SK-N-SH treated with all-trans-retinoic acid at 6 μM for 48 hours (cell line): ENCODE measurements around the gene RELCH.
A peak's percentile ranks its signal among the peaks of the same experiment; 100 is the strongest.

ENCODE experiments used
- ATAC-seq: fragments of 200-7000 bp; cut with Tn5 transposase; 3 replicates; pipeline ENCODE4 v1.9.1; 2020; ENCODE audit warnings: mild to moderate bottlenecking, moderate library complexity
- ARNTL ChIP-seq: fragments of 450-650 bp; formaldehyde crosslinking; IDR thresholded peaks from 2 replicates; pipeline ENCODE4 v1.5.0; 2020; ENCODE audit warnings: low read depth, mild to moderate bottlenecking, moderate library complexity, borderline replicate concordance
- BACH2 ChIP-seq: fragments of 250-450 bp; sonication (Bioruptor Pico); IDR thresholded peaks from 2 replicates; pipeline ENCODE4 v1.9.0; 2021; ENCODE audit warnings: mild to moderate bottlenecking, borderline replicate concordance
- CSDC2 ChIP-seq: fragments of 250-450 bp; sonication (Bioruptor Pico); IDR thresholded peaks from 2 replicates; pipeline ENCODE4 v1.5.0; 2020; ENCODE audit warnings: mild to moderate bottlenecking, moderate library complexity
- ESRRG ChIP-seq: fragments of 250-450 bp; sonication (Bioruptor Pico); IDR thresholded peaks from 2 replicates; pipeline ENCODE4 v1.6.1; 2021; ENCODE audit warnings: mild to moderate bottlenecking
- GLIS3 ChIP-seq: fragments of 250-450 bp; sonication (Bioruptor Pico); IDR thresholded peaks from 2 replicates; pipeline ENCODE4 v1.5.0; 2020; ENCODE audit warnings: mild to moderate bottlenecking, moderate library complexity
- ISL1 ChIP-seq: fragments of 250-450 bp; sonication (Bioruptor Pico); IDR thresholded peaks from 2 replicates; pipeline ENCODE4 v2.1.2; 2022; ENCODE audit warnings: mild to moderate bottlenecking, moderate library complexity
- OSR1 ChIP-seq: fragments of 250-450 bp; sonication (Bioruptor Pico); IDR thresholded peaks from 2 replicates; pipeline ENCODE4 v1.8.0; 2022; ENCODE audit warnings: moderate library complexity, mild to moderate bottlenecking, inconsistent platforms
- POU6F1 ChIP-seq: fragments of 250-450 bp; sonication (Bioruptor Pico); IDR thresholded peaks from 2 replicates; pipeline ENCODE4 v1.8.0; 2021; ENCODE audit warnings: low read depth, mild to moderate bottlenecking, moderate library complexity, borderline replicate concordance
- RARB ChIP-seq: fragments of 250-450 bp; sonication (Bioruptor Pico); IDR thresholded peaks from 2 replicates; pipeline ENCODE4 v1.8.0; 2021; ENCODE audit warnings: mild to moderate bottlenecking, moderate library complexity
- SNAI2 ChIP-seq: fragments of 250-450 bp; sonication (Bioruptor Pico); IDR thresholded peaks from 2 replicates; pipeline ENCODE4 v1.5.0; 2020; ENCODE audit warnings: mild to moderate bottlenecking, moderate library complexity
- TCF4 ChIP-seq: fragments of 250-450 bp; sonication (Bioruptor Pico); IDR thresholded peaks from 2 replicates; pipeline ENCODE4 v1.8.0; 2021; ENCODE audit warnings: mild to moderate bottlenecking, moderate library complexity, borderline replicate concordance
- TOX ChIP-seq: fragments of 250-450 bp; sonication (Bioruptor Pico); IDR thresholded peaks from 2 replicates; pipeline ENCODE4 v1.8.0; 2021; ENCODE audit warnings: mild to moderate bottlenecking, moderate library complexity, borderline replicate concordance
- ZFP3 ChIP-seq: fragments of 250-450 bp; sonication (Bioruptor Pico); IDR thresholded peaks from 2 replicates; pipeline ENCODE4 v1.5.0; 2020; ENCODE audit warnings: mild to moderate bottlenecking, moderate library complexity
- ZFP30 ChIP-seq: fragments of 450-650 bp; formaldehyde crosslinking; IDR thresholded peaks from 2 replicates; pipeline ENCODE4 v1.5.0; 2022; ENCODE audit warnings: mild to moderate bottlenecking, moderate library complexity
- ZNF565 ChIP-seq: fragments of 450-650 bp; formaldehyde crosslinking; conservative IDR thresholded peaks from 2 replicates; pipeline ENCODE4 v1.5.0; 2020; ENCODE audit warnings: low read depth, mild to moderate bottlenecking, moderate library complexity
- ZNF70 ChIP-seq: fragments of 450-650 bp; formaldehyde crosslinking; IDR thresholded peaks from 2 replicates; pipeline ENCODE4 v1.5.0; 2020; ENCODE audit warnings: mild to moderate bottlenecking, moderate library complexity
- ZNF8 ChIP-seq: fragments of 450-650 bp; formaldehyde crosslinking; IDR thresholded peaks from 2 replicates; pipeline ENCODE4 v1.5.0; 2020; ENCODE audit warnings: mild to moderate bottlenecking, moderate library complexity
- TF ChIP-seq, protein P1 (sequence below): fragments of 250-450 bp; sonication (Bioruptor Pico); IDR thresholded peaks from 2 replicates; pipeline ENCODE4 v1.5.0; 2020; ENCODE audit warnings: mild to moderate bottlenecking, moderate library complexity
- TF ChIP-seq, protein P2 (sequence below): fragments of 250-450 bp; sonication (Bioruptor Pico); IDR thresholded peaks from 2 replicates; pipeline ENCODE4 v1.5.1; 2020; ENCODE audit warnings: low read depth, mild to moderate bottlenecking, moderate library complexity

Gene RELCH

DNA sequence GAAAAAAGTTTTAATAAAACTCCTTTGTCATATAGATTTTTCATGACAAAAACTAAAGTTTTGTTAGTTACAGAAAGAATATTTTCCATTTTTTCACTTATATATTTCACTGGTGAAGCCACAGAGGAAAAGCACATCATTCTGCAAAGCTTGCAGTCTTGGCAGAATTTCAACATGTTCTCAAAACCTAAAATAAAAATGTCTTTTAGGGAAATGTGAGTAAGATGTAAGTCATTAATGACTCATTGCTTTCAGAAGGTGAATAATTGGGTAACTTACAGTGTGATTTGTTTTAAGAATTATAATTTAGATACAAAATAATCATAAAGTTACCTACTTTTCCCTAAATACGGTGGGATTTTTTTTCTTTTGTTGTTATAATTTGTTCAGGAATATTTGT, 94.6 kb downstream of the RELCH start:
- no peak for TF ChIP-seq SNAI2 (CRISPR knock-in tag)
- no peak for TF ChIP-seq ZNF8 (CRISPR knock-in tag)
- no peak for TF ChIP-seq GLIS3 (CRISPR knock-in tag)
- TF ChIP-seq ZFP3 (CRISPR knock-in tag) = no peak
- ATAC-seq = peak; percentile 59

GRCh38 chr18:62282188-62282629, 95.2 kb downstream of the RELCH start:
- ATAC-seq = peak; percentile 86
- no peak for TF ChIP-seq ZNF8 (CRISPR knock-in tag)

- ATAC-seq = no peak
- no peak for TF ChIP-seq TOX (CRISPR knock-in tag)
- TF ChIP-seq POU6F1 (CRISPR knock-in tag) = no peak
- TF ChIP-seq BACH2 (CRISPR knock-in tag) = no peak
- TF ChIP-seq OSR1 = no peak
- TF ChIP-seq ZFP3 (CRISPR knock-in tag) = no peak
- TF ChIP-seq SNAI2 (CRISPR knock-in tag) = no peak
- no peak for TF ChIP-seq ZFP30 (CRISPR knock-in tag)
Measured at GRCh38 chr18:62284637-62285036, 97.6 kb downstream of the RELCH start.

DNA sequence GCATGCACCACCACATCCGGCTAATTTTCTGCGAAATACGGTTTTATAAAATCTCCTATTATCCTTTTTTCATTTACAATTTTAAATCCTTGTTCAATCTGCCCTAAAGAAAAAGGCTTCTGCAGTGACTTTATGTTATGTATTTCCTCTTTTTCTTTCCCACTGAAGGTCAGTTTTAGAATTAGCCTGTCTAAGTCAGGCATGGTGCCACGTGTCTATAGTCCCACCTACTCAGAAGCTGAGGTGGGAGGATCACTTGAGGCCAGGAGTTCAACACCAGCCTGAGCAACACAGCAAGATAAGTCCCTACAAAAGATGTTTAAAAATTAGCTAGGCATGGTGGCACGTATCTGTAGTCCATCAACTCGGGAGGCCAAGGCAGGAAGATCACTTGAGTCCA, 98.2 kb downstream of the RELCH start:
- no peak for ATAC-seq
- TF ChIP-seq, protein P1, sequence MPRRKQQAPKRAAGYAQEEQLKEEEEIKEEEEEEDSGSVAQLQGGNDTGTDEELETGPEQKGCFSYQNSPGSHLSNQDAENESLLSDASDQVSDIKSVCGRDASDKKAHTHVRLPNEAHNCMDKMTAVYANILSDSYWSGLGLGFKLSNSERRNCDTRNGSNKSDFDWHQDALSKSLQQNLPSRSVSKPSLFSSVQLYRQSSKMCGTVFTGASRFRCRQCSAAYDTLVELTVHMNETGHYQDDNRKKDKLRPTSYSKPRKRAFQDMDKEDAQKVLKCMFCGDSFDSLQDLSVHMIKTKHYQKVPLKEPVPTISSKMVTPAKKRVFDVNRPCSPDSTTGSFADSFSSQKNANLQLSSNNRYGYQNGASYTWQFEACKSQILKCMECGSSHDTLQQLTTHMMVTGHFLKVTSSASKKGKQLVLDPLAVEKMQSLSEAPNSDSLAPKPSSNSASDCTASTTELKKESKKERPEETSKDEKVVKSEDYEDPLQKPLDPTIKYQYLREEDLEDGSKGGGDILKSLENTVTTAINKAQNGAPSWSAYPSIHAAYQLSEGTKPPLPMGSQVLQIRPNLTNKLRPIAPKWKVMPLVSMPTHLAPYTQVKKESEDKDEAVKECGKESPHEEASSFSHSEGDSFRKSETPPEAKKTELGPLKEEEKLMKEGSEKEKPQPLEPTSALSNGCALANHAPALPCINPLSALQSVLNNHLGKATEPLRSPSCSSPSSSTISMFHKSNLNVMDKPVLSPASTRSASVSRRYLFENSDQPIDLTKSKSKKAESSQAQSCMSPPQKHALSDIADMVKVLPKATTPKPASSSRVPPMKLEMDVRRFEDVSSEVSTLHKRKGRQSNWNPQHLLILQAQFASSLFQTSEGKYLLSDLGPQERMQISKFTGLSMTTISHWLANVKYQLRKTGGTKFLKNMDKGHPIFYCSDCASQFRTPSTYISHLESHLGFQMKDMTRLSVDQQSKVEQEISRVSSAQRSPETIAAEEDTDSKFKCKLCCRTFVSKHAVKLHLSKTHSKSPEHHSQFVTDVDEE (CRISPR knock-in tag) = no peak
- TF ChIP-seq ZNF70 (CRISPR knock-in tag) (no peak), ZFP3 (CRISPR knock-in tag) (no peak), BACH2 (CRISPR knock-in tag) (no peak), SNAI2 (CRISPR knock-in tag) (no peak), OSR1 (no peak), ARNTL (CRISPR knock-in tag) (no peak), ESRRG (CRISPR knock-in tag) (no peak), POU6F1 (CRISPR knock-in tag) (no peak)

- ATAC-seq = no peak
- TF ChIP-seq BACH2 (CRISPR knock-in tag) (no peak), ZNF70 (CRISPR knock-in tag) (no peak), ZFP3 (CRISPR knock-in tag) (no peak), TCF4 (CRISPR knock-in tag) (no peak), ESRRG (CRISPR knock-in tag) (no peak), ISL1 (CRISPR knock-in tag) (no peak), SNAI2 (CRISPR knock-in tag) (no peak), ZNF565 (CRISPR knock-in tag) (no peak), TOX (CRISPR knock-in tag) (no peak), CSDC2 (no peak), ARNTL (CRISPR knock-in tag) (no peak), RARB (no peak), ZFP30 (CRISPR knock-in tag) (no peak), POU6F1 (CRISPR knock-in tag) (no peak)
- TF ChIP-seq, protein P1 (CRISPR knock-in tag) = no peak
- TF ChIP-seq, protein P2, sequence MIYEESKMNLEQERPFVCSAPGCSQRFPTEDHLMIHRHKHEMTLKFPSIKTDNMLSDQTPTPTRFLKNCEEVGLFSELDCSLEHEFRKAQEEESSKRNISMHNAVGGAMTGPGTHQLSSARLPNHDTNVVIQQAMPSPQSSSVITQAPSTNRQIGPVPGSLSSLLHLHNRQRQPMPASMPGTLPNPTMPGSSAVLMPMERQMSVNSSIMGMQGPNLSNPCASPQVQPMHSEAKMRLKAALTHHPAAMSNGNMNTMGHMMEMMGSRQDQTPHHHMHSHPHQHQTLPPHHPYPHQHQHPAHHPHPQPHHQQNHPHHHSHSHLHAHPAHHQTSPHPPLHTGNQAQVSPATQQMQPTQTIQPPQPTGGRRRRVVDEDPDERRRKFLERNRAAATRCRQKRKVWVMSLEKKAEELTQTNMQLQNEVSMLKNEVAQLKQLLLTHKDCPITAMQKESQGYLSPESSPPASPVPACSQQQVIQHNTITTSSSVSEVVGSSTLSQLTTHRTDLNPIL (CRISPR knock-in tag) = no peak
Measured at GRCh38 chr18:62287781-62288664, 101.0 kb downstream of the RELCH start.
